ENCODE measurements around the gene CUL2. TPM values are rescaled to one million over a fixed set of nuclear protein-coding genes. Genes with fewer than 3 reads are reported as not detected.
"Not testable (repeated sequence)": the region's sequence is repeated elsewhere in the genome, so short reads cannot be mapped to it uniquely, and the experiment has no call there.

The CUL2 gene
- total and polyA plus RNA-seq, 3 donors from 2014 or later, result 37.6 to 47.0 (median 43.8) TPM

- TF ChIP-seq CTCF (IDR thresholded peaks at IDR 0.05) (no peak), POLR2A (IDR thresholded peaks at IDR 0.05) (no peak)
- H3K36me3 ChIP-seq (ENCODE audit: low read depth, missing control alignments), result no peaks in the 10 kb centered on the region
- intact Hi-C loops (cut with DNase I; ENCODE audit: low total_unique reads), result no loop called here
These were observed 39.6 kb downstream of the CUL2 start for GRCh38 chr10:35050568-35050967.

GRCh38 chr10:35046074-35046473 lies 44.1 kb downstream of the CUL2 start:
- intact Hi-C loops (cut with DNase I; ENCODE audit: low total_unique reads), result no loop called here
- H3K36me3 ChIP-seq (ENCODE audit: low read depth, missing control alignments), result no peaks in the 10 kb centered on the region
- no peak for TF ChIP-seq POLR2A (IDR thresholded peaks at IDR 0.05)
- no peaks in the 10 kb centered on the region for H3K27me3 ChIP-seq
- no peak overlapping the region for H3K27ac ChIP-seq
- H3K9me3 ChIP-seq, result no peaks in the 10 kb centered on the region
- no peak overlapping the region for H3K4me3 ChIP-seq
- DNase-seq, result no peak
- 66 to 73% methylated on average over 2 of the region's 2 CpGs for WGBS, 2 donors
- H3K4me1 ChIP-seq, result no peaks in the 10 kb centered on the region

More at GRCh38 chr10:35050568-35050967, 39.6 kb downstream of the CUL2 start:
- no peak overlapping the region for H3K4me3 ChIP-seq
- H3K4me1 ChIP-seq, result no peaks in the 10 kb centered on the region
- DNase-seq, result no peak
- no peaks in the 10 kb centered on the region for H3K27me3 ChIP-seq
- H3K9me3 ChIP-seq, result no peaks in the 10 kb centered on the region
- H3K27ac ChIP-seq, result no peak overlapping the region

- WGBS, 2 donors, result 88 to 89% methylated on average over 6 of the region's 6 CpGs
- H3K4me1 ChIP-seq; intact Hi-C loops (cut with DNase I; ENCODE audit: low total_unique reads); H3K27me3 ChIP-seq; H3K36me3 ChIP-seq (ENCODE audit: low read depth, missing control alignments); DNase-seq; H3K9me3 ChIP-seq; H3K4me3 ChIP-seq; H3K27ac ChIP-seq: not testable (repeated sequence)
These were observed 44.9 kb downstream of the CUL2 start for GRCh38 chr10:35045275-35045674.

- intact Hi-C loops (cut with DNase I; ENCODE audit: low total_unique reads), result no loop called here
- DNase-seq, result no peak
- TF ChIP-seq CTCF (IDR thresholded peaks at IDR 0.05), result no peak
- no peak for TF ChIP-seq POLR2A (IDR thresholded peaks at IDR 0.05)
These were observed 46.3 kb downstream of the CUL2 start for GRCh38 chr10:35043796-35044344.

GRCh38 chr10:35042783-35043182 lies 47.4 kb downstream of the CUL2 start:
- 89 to 98% methylated on average over 3 of the region's 3 CpGs for WGBS, 2 donors
- no peak overlapping the region for H3K4me3 ChIP-seq
- DNase-seq, result no peak
- H3K27me3 ChIP-seq, result no peaks in the 10 kb centered on the region
- no peaks in the 10 kb centered on the region for H3K9me3 ChIP-seq
- no peaks in the 10 kb centered on the region for H3K4me1 ChIP-seq
- intact Hi-C loops (cut with DNase I; ENCODE audit: low total_unique reads), result no loop called here
- H3K27ac ChIP-seq, result no peak overlapping the region
- no peaks in the 10 kb centered on the region for H3K36me3 ChIP-seq (ENCODE audit: low read depth, missing control alignments)
- TF ChIP-seq CTCF (IDR thresholded peaks at IDR 0.05), result no peak
- TF ChIP-seq POLR2A (IDR thresholded peaks at IDR 0.05), result no peak

More at GRCh38 chr10:35043796-35044344, 46.3 kb downstream of the CUL2 start:
- 94 to 95% methylated on average over 4 of the region's 4 CpGs for WGBS, 2 donors
- Histone ChIP-seq H3K4me3 (no peak overlapping the region), H3K36me3 (ENCODE audit: low read depth, missing control alignments) (no peaks in the 10 kb centered on the region), H3K27me3 (no peaks in the 10 kb centered on the region), H3K9me3 (no peaks in the 10 kb centered on the region), H3K4me1 (no peaks in the 10 kb centered on the region), H3K27ac (no peak overlapping the region)

- WGBS, 2 donors, result 84 to 85% methylated on average over 9 of the region's 9 CpGs
- H3K36me3 ChIP-seq (ENCODE audit: low read depth, missing control alignments), result no peaks in the 10 kb centered on the region
- no peak for TF ChIP-seq CTCF (IDR thresholded peaks at IDR 0.05)
- no peak for TF ChIP-seq POLR2A (IDR thresholded peaks at IDR 0.05)
- intact Hi-C loops (cut with DNase I; ENCODE audit: low total_unique reads), result no loop called here
- H3K27me3 ChIP-seq, result no peaks in the 10 kb centered on the region
- H3K9me3 ChIP-seq, result no peaks in the 10 kb centered on the region
- DNase-seq, result no peak
- H3K27ac ChIP-seq, result no peak overlapping the region
- H3K4me3 ChIP-seq, result no peak overlapping the region
- H3K4me1 ChIP-seq, result no peaks in the 10 kb centered on the region
These were observed 48.6 kb downstream of the CUL2 start for GRCh38 chr10:35041502-35041879.
